Immature natural killer cell (primary cell): ENCODE results near the gene WNK1. TPM values are rescaled to one million over a fixed set of nuclear protein-coding genes. Genes with fewer than 3 reads are reported as not detected.
A peak's percentile ranks its signal among the peaks of the same experiment; 100 is the strongest.
"Not testable (repeated sequence)": the region's sequence is repeated elsewhere in the genome, so short reads cannot be mapped to it uniquely, and the experiment has no call there.

Experiments used
- DNase-seq, 3 donors: peaks; one replicate each; pipeline ENCODE4 v3.0.0; 2022; ENCODE audit warnings: mixed read lengths in 1 of 3
- H3K27ac Mint-ChIP-seq, 6 donors: one replicate each; pipeline ENCODE4 v1.8.0; 2020; ENCODE audit warnings: mixed read lengths in 6 of 6, mild to moderate bottlenecking in 5 of 6, inconsistent platforms in 4 of 6, moderate library complexity in 3 of 6
- H3K27me3 Mint-ChIP-seq, 3 donors: one replicate each; pipeline ENCODE4 v1.8.0; 2020 to 2021; ENCODE audit warnings: low read depth in 3 of 3, mild to moderate bottlenecking in 3 of 3, mixed read lengths in 3 of 3, moderate library complexity in 3 of 3, inconsistent platforms in 1 of 3
- H3K36me3 Mint-ChIP-seq, 3 donors: one replicate each; pipeline ENCODE4 v1.8.0; 2020; ENCODE audit warnings: mixed read lengths in 3 of 3, inconsistent platforms in 2 of 3, mild to moderate bottlenecking in 2 of 3
- H3K4me1 Mint-ChIP-seq, 2 donors: one replicate each; pipeline ENCODE4 v1.8.0; 2020; ENCODE audit warnings: inconsistent platforms in 2 of 2, mild to moderate bottlenecking in 2 of 2, mixed read lengths in 2 of 2, moderate library complexity in 1 of 2
- H3K4me3 Mint-ChIP-seq, 5 donors: one replicate each; pipeline ENCODE4 v1.8.0; 2020; ENCODE audit warnings: mild to moderate bottlenecking in 5 of 5, mixed read lengths in 5 of 5, inconsistent platforms in 3 of 5, moderate library complexity in 3 of 5
- H3K9me3 Mint-ChIP-seq, 6 donors: one replicate each; pipeline ENCODE4 v1.8.0; 2020; ENCODE audit warnings: mild to moderate bottlenecking in 6 of 6, mixed read lengths in 6 of 6, inconsistent platforms in 4 of 6, moderate library complexity in 3 of 6
- polyA plus RNA-seq, 3 donors: library from polyadenylated mRNA; unstranded; fragments of 300-500 nt; fragmentation: Illumina TruSeq; gene quantifications; one replicate each; pipeline ENCODE4 v1.2.3, GENCODE V29; 2021

WNK1 gene
- polyA plus RNA-seq, 3 donors from 2014 or later = 7.5 to 46.5 (median 8.6) TPM

GRCh38 chr12:931591-931990 is 179.2 kb downstream of the WNK1 start:
- H3K4me3 Mint-ChIP-seq = no peak overlapping the region
- H3K4me1 Mint-ChIP-seq = no peaks in the 10 kb centered on the region
- peaks cover 12 to 33% (median 18%) of the 10 kb centered on the region in 3 donors for H3K36me3 Mint-ChIP-seq
- no peaks in the 10 kb centered on the region for H3K9me3 Mint-ChIP-seq
- H3K27ac Mint-ChIP-seq = peak overlapping the region in 2 of 6 donors; percentile 20 to 44
- H3K27me3 Mint-ChIP-seq = peaks cover 0 to 1% (median 0%) of the 10 kb centered on the region in 3 donors
- DNase-seq = no peak

DNA sequence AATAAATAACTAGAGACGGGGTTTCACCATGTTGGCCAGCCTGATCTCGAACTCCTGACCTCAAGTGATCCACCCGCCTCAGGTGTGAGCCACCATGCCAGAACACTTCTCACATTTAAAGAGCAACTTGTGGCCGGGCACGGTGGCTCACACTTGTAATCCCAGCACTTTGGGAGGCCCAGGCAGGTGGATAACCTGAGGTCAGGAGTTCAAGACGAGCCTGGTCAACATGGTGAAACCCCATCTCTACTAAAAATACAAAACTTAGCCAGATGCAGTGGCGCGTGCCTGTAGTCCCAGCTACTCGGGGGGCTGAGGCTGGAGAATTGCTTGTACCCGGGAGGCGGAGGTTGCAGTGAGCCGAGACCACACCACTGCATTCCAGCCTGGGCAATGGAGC is 183.5 kb downstream of the WNK1 start:
- not testable (repeated sequence) for H3K27me3 Mint-ChIP-seq, H3K4me1 Mint-ChIP-seq, H3K9me3 Mint-ChIP-seq, H3K4me3 Mint-ChIP-seq, H3K27ac Mint-ChIP-seq, DNase-seq
- peaks cover 14 to 33% (median 24%) of the 10 kb centered on the region in 3 donors for H3K36me3 Mint-ChIP-seq

DNA sequence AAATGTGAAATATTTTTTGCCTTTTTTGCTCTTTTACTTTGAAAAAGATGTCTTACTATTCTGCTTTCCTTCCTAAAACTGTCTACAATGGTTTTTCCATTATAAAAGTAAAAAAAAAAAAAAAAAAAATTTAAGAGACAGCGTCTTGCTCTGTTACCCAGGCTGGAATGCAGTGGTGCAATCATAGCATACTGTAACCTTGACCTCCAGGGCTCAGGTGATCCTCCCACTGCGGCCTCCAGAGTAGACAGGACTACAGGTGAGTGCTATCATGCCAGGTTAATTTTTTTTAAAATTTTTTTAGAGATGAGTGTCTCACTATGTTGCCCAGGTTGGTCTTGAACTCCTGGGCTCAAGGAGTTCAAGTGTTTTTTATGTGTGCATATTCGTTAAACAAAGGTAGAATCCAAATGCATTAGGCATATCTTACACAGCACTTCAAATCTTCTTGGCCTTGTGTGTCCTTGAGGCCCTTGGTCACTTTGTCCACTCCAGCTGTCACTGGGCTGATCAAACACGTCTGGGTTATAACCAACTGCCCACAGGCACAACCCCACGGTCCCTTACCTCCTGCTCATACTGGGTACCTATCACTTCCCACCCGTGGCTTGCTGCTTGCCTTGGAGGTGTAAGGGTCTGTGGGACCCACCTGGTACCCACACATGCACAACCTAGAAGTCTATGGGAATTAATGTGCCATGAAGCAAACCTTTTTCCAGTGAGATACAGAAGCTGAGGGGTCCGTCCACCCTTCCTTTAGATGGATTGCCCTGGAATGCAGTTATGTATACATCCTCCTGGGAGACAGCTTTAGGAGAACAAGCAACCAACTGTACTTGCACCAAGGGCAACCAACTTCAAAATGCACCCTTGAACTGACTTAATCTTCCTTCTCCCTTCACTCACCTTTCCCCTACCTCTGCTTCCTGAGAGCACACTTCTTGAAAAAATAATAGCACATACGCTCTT is 184.3 kb downstream of the WNK1 start:
- H3K4me3 Mint-ChIP-seq = no peak overlapping the region
- H3K4me1 Mint-ChIP-seq = peaks cover 0 to 4% of the 10 kb centered on the region in 2 donors
- H3K27ac Mint-ChIP-seq = peak overlapping the region in 3 of 6 donors; percentile 6 to 23 (median 16)
- H3K27me3 Mint-ChIP-seq = peaks cover 0 to 3% (median 1%) of the 10 kb centered on the region in 3 donors
- H3K36me3 Mint-ChIP-seq = peaks cover 16 to 28% (median 19%) of the 10 kb centered on the region in 3 donors
- H3K9me3 Mint-ChIP-seq = no peaks in the 10 kb centered on the region
- DNase-seq = no peak

GRCh38 chr12:938810-939209 is 186.4 kb downstream of the WNK1 start:
- Mint-ChIP-seq H3K36me3 (peaks cover 12 to 21% (median 17%) of the 10 kb centered on the region in 3 donors), H3K4me1 (peaks cover 0 to 4% of the 10 kb centered on the region in 2 donors), H3K27ac (peak overlapping the region in 1 of 6 donors; percentile 72), H3K4me3 (no peak overlapping the region), H3K9me3 (no peaks in the 10 kb centered on the region), H3K27me3 (peaks cover 0 to 3% (median 0%) of the 10 kb centered on the region in 3 donors)
- no peak for DNase-seq

DNA sequence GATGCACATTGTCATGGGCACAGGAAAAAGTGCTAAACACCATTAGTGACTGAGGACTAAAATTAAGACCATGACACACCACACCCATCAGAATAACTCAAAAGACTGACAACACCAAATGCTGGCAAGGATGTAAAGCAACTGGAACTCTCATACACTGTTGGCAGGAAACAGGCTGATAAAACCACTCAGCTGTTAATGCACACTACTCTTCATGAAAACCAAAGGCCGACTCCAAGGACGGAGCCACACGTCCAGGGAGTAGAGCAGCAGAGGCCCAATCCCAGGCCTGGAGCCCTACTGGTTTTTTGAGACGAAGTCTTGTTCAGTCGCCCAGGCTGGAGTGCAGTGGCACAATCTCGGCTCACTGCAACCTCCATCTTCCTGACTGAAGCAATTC is 190.7 kb downstream of the WNK1 start:
- peak overlapping the region in 1 of 6 donors; percentile 48 for H3K27ac Mint-ChIP-seq
- H3K36me3 Mint-ChIP-seq = peaks cover 9 to 21% (median 19%) of the 10 kb centered on the region in 3 donors
- H3K4me1 Mint-ChIP-seq = peaks cover 23 to 25% of the 10 kb centered on the region in 2 donors
- H3K4me3 Mint-ChIP-seq = no peak overlapping the region
- DNase-seq = no peak
- H3K9me3 Mint-ChIP-seq = no peaks in the 10 kb centered on the region
- H3K27me3 Mint-ChIP-seq = peaks cover 0 to 3% (median 0%) of the 10 kb centered on the region in 3 donors

DNA sequence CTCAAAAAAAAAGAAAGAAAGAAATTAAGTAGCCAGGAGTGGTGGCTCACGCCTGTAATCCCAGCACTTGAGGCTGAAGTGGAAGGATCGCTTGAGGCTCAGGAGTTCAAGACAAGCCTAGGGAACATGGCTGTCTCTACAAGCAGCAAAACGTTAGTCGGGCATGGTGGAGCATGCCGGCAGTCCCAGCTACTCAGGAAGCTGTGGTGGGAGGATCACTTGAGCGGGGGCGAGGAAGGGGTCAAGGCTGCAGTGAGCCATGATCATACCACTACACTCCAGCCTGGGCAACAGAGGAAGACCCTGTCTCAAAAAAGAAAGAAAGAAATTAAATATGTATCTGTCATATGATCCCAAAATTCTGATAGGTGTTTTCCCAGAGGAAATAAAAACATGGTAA is 191.8 kb downstream of the WNK1 start:
- Mint-ChIP-seq H3K9me3 (no peaks in the 10 kb centered on the region), H3K4me3 (no peak overlapping the region), H3K4me1 (peaks cover 29 to 35% of the 10 kb centered on the region in 2 donors), H3K27ac (peak overlapping the region in 4 of 6 donors; percentile 37 to 55 (median 50)), H3K36me3 (peaks cover 5 to 15% (median 15%) of the 10 kb centered on the region in 3 donors), H3K27me3 (peaks cover 5 to 6% (median 6%) of the 10 kb centered on the region in 3 donors)
- no peak for DNase-seq

GRCh38 chr12:946212-946611 is 193.8 kb downstream of the WNK1 start:
- H3K4me3 Mint-ChIP-seq = peak overlapping the region in 2 of 5 donors; percentile 3 to 18
- peaks cover 32 to 41% of the 10 kb centered on the region in 2 donors for H3K4me1 Mint-ChIP-seq
- H3K27me3 Mint-ChIP-seq = peaks cover 15 to 22% (median 22%) of the 10 kb centered on the region in 3 donors
- H3K27ac Mint-ChIP-seq = peak overlapping the region; percentile 1 to 71 (median 61)
- no peaks in the 10 kb centered on the region for H3K9me3 Mint-ChIP-seq
- H3K36me3 Mint-ChIP-seq = peaks cover 0 to 9% (median 6%) of the 10 kb centered on the region in 3 donors
- no peak for DNase-seq

- Mint-ChIP-seq H3K4me1 (peaks cover 32 to 41% of the 10 kb centered on the region in 2 donors), H3K27me3 (peaks cover 15 to 24% (median 24%) of the 10 kb centered on the region in 3 donors), H3K4me3 (peak overlapping the region in 3 of 5 donors; percentile 3 to 18 (median 12)), H3K9me3 (no peaks in the 10 kb centered on the region), H3K36me3 (peaks cover 0 to 9% (median 6%) of the 10 kb centered on the region in 3 donors), H3K27ac (peak overlapping the region in 5 of 6 donors; percentile 28 to 71 (median 59))
- no peak for DNase-seq
These were observed 194.3 kb downstream of the WNK1 start for GRCh38 chr12:946631-947030.

DNA sequence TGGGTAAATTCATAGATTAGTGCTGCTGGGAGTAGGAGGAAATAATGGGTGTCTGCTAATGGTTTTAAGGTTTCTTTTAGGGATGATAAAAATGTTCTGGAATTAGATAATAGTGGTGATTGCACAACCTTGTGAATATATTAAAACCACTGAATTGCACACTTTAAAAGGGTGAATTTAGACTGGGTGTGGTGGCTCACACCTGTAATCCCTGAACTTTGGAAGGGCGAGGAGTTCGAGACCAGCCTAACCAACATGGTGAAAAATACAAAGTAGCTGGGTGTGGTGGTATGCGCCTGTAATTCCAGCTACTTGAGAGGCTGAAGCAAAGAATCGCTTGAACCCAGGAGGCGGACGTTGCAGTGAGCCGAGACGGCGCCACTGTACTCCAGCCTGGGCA is 195.9 kb downstream of the WNK1 start:
- Mint-ChIP-seq H3K36me3 (peaks cover 0 to 6% (median 4%) of the 10 kb centered on the region in 3 donors), H3K27ac (peak overlapping the region; percentile 11 to 80 (median 70)), H3K27me3 (peaks cover 15 to 24% (median 24%) of the 10 kb centered on the region in 3 donors), H3K4me3 (peak overlapping the region; percentile 66 to 98 (median 97)), H3K9me3 (no peaks in the 10 kb centered on the region), H3K4me1 (peaks cover 32 to 41% of the 10 kb centered on the region in 2 donors)
- no peak for DNase-seq

GRCh38 chr12:949453-950191 is 197.2 kb downstream of the WNK1 start, which contains the start of gene RAD52:
Gene RAD52 (minus strand): TSS chr12:949694. CDS start chr12:933058, 16,636 bp downstream.
- peaks cover 15 to 24% (median 24%) of the 10 kb centered on the region in 3 donors for H3K27me3 Mint-ChIP-seq
- peak; percentile 94 to 96 (median 95) for DNase-seq
- peaks cover 27 to 35% of the 10 kb centered on the region in 2 donors for H3K4me1 Mint-ChIP-seq
- peaks cover 0 to 3% (median under 1%) of the 10 kb centered on the region in 3 donors for H3K36me3 Mint-ChIP-seq
- H3K9me3 Mint-ChIP-seq = no peaks in the 10 kb centered on the region
- H3K4me3 Mint-ChIP-seq = peak within 1 kb of the TSS; percentile 95 to 99 (median 98)
- H3K27ac Mint-ChIP-seq = peak within 1 kb of the TSS; percentile 92 to 97 (median 94)

- no peak for DNase-seq
- Mint-ChIP-seq H3K4me3 (peak overlapping the region in 4 of 5 donors; percentile 5 to 57 (median 14)), H3K4me1 (peaks cover 23 to 27% of the 10 kb centered on the region in 2 donors), H3K27ac (peak overlapping the region; percentile 3 to 93 (median 29)), H3K27me3 (peaks cover 15 to 24% (median 24%) of the 10 kb centered on the region in 3 donors), H3K9me3 (no peaks in the 10 kb centered on the region), H3K36me3 (no peaks in the 10 kb centered on the region)
These were observed 198.8 kb downstream of the WNK1 start for GRCh38 chr12:951176-951575.

GRCh38 chr12:953776-954175 is 201.4 kb downstream of the WNK1 start:
- Mint-ChIP-seq H3K4me3 (no peak overlapping the region), H3K27me3 (peaks cover 12 to 23% (median 21%) of the 10 kb centered on the region in 3 donors), H3K27ac (peak overlapping the region in 2 of 6 donors; percentile 13 to 43), H3K36me3 (no peaks in the 10 kb centered on the region), H3K9me3 (no peaks in the 10 kb centered on the region), H3K4me1 (peaks cover 9 to 10% of the 10 kb centered on the region in 2 donors)
- DNase-seq = no peak

GRCh38 chr12:954741-955140 is 202.4 kb downstream of the WNK1 start:
- no peak overlapping the region for H3K4me3 Mint-ChIP-seq
- H3K4me1 Mint-ChIP-seq = peaks cover 0 to under 1% of the 10 kb centered on the region in 2 donors
- H3K9me3 Mint-ChIP-seq = no peaks in the 10 kb centered on the region
- H3K36me3 Mint-ChIP-seq = no peaks in the 10 kb centered on the region
- peaks cover 5 to 13% (median 13%) of the 10 kb centered on the region in 3 donors for H3K27me3 Mint-ChIP-seq
- H3K27ac Mint-ChIP-seq = no peak overlapping the region
- DNase-seq = no peak
